ENCODE results near the gene DGKE. TPM values are rescaled to one million over a fixed set of nuclear protein-coding genes. Genes with fewer than 3 reads are reported as not detected.

The DGKE gene
- total and polyA plus RNA-seq, 2 donors (not counting 3 experiments of a cell fraction or from before 2014, with no cell fraction given) = 4.9 to 22.9 TPM

- no peak overlapping the region for H3K4me3 ChIP-seq (replicated peaks in 1 of 3; ENCODE audit: insufficient read depth in 1 of 3, low read depth in 1 of 3, low read length in 3 of 3)
- no peak overlapping the region for H2AFZ ChIP-seq (ENCODE audit: low read depth, low read length)
- H3K4me1 ChIP-seq (ENCODE audit: control insufficient read depth, extremely low read depth, insufficient read depth, low read length) = no peaks in the 10 kb centered on the region
- H3K9ac ChIP-seq (replicated peaks; ENCODE audit: extremely low read depth, insufficient read depth, low read length) = no peak overlapping the region
- FAIRE-seq (no peak), DNase-seq (ENCODE audit: low read depth, low spot score) (no peak)
- BruUV-seq (replicated peaks) = no TSS peak
- TF ChIP-seq MYC (IDR thresholded peaks at IDR 0.05; ENCODE audit: low read depth, low read length) (no peak), GATA2 (IDR thresholded peaks at IDR 0.05; ENCODE audit: insufficient read depth, insufficient read length, low read depth, low read length) (no peak), CTCF (IDR thresholded peaks at IDR 0.05; ENCODE audit: extremely low read depth in 1 of 2, insufficient read depth in 1 of 2, low read depth in 1 of 2, low read length in 2 of 2) (no peak)
- no peaks in the 10 kb centered on the region for H3K9me3 ChIP-seq (replicated peaks; ENCODE audit: control insufficient read depth, insufficient read depth, low read length)
- no peaks in the 10 kb centered on the region for H3K36me3 ChIP-seq (ENCODE audit: control insufficient read depth in 2 of 2, extremely low read depth in 1 of 2, insufficient read depth in 2 of 2, low read length in 2 of 2)
- intact Hi-C loops (cut with micrococcal nuclease) = no loop called here
- H3K27ac ChIP-seq (ENCODE audit: insufficient read depth, low read depth, low read length) = no peak overlapping the region
- ChIA-PET POLR2A (no interaction called here), CTCF (interaction anchor here (0.8 to 1.0 kb wide), 2 partner anchors 13 to 15 kb away, joined by 3 to 4 read pairs; no protein-coding TSS in a partner anchor)
- no peaks in the 10 kb centered on the region for H3K9me1 ChIP-seq (replicated peaks; ENCODE audit: control insufficient read depth, extremely low read depth, insufficient read depth, low read length)
- no peak overlapping the region for H3K4me2 ChIP-seq (ENCODE audit: insufficient read depth, low read length)
- H3K27me3 ChIP-seq (ENCODE audit: control insufficient read depth in 2 of 2, insufficient read depth in 2 of 2, low read length in 2 of 2) = no peaks in the 10 kb centered on the region
- dilution Hi-C loops (cut with MboI; ENCODE audit: extremely low pct_ligation_motif_present, low sequenced_read_pairs) = no loop called here
- H3K79me2 ChIP-seq (ENCODE audit: control insufficient read depth, insufficient read depth, low read length) = no peaks in the 10 kb centered on the region
- H4K20me1 ChIP-seq (replicated peaks; ENCODE audit: control insufficient read depth, extremely low read depth, insufficient read depth, low read length) = no peaks in the 10 kb centered on the region
These were observed 29.5 kb upstream of the DGKE start for GRCh38 chr17:56804454-56804853.

GRCh38 chr17:56806949-56807348, 27.0 kb upstream of the DGKE start:
- ChIA-PET CTCF (interaction anchor here (1.6 to 1.7 kb wide), 2 partner anchors 9 to 13 kb away, joined by 6 to 7 read pairs; no protein-coding TSS in a partner anchor), POLR2A (no interaction called here)
- intact Hi-C loops (cut with micrococcal nuclease) (no loop called here), dilution Hi-C loops (cut with MboI; ENCODE audit: extremely low pct_ligation_motif_present, low sequenced_read_pairs) (no loop called here)
- Histone ChIP-seq H3K4me1 (ENCODE audit: control insufficient read depth, extremely low read depth, insufficient read depth, low read length) (no peaks in the 10 kb centered on the region), H2AFZ (ENCODE audit: low read depth, low read length) (no peak overlapping the region), H3K4me3 (replicated peaks in 1 of 3; ENCODE audit: insufficient read depth in 1 of 3, low read depth in 1 of 3, low read length in 3 of 3) (no peak overlapping the region), H3K27ac (ENCODE audit: insufficient read depth, low read depth, low read length) (no peak overlapping the region), H4K20me1 (replicated peaks; ENCODE audit: control insufficient read depth, extremely low read depth, insufficient read depth, low read length) (no peaks in the 10 kb centered on the region), H3K79me2 (ENCODE audit: control insufficient read depth, insufficient read depth, low read length) (no peaks in the 10 kb centered on the region), H3K9me3 (replicated peaks; ENCODE audit: control insufficient read depth, insufficient read depth, low read length) (no peaks in the 10 kb centered on the region), H3K4me2 (ENCODE audit: insufficient read depth, low read length) (no peak overlapping the region), H3K27me3 (ENCODE audit: control insufficient read depth in 2 of 2, insufficient read depth in 2 of 2, low read length in 2 of 2) (no peaks in the 10 kb centered on the region), H3K9me1 (replicated peaks; ENCODE audit: control insufficient read depth, extremely low read depth, insufficient read depth, low read length) (no peaks in the 10 kb centered on the region), H3K9ac (replicated peaks; ENCODE audit: extremely low read depth, insufficient read depth, low read length) (no peak overlapping the region), H3K36me3 (ENCODE audit: control insufficient read depth in 2 of 2, extremely low read depth in 1 of 2, insufficient read depth in 2 of 2, low read length in 2 of 2) (no peaks in the 10 kb centered on the region)
- no peak for FAIRE-seq
- no TSS peak for BruUV-seq (replicated peaks)
- TF ChIP-seq POLR2A (IDR thresholded peaks at IDR 0.05; ENCODE audit: low read depth, low read length) (no peak), MAX (IDR thresholded peaks at IDR 0.05; ENCODE audit: insufficient read depth, insufficient read length) (no peak), JUN (IDR thresholded peaks at IDR 0.05; ENCODE audit: borderline replicate concordance, insufficient read depth, insufficient read length, low read depth) (no peak), EZH2 (IDR thresholded peaks at IDR 0.05; ENCODE audit: borderline replicate concordance, low read depth, low read length, severe bottlenecking) (no peak), FOS (IDR thresholded peaks at IDR 0.05; ENCODE audit: borderline replicate concordance, insufficient read depth, low read length) (no peak), GATA2 (IDR thresholded peaks at IDR 0.05; ENCODE audit: insufficient read depth, insufficient read length, low read depth, low read length) (no peak), POLR2AphosphoS5 (IDR thresholded peaks at IDR 0.05; ENCODE audit: insufficient read depth, low read depth, low read length) (no peak), MYC (IDR thresholded peaks at IDR 0.05; ENCODE audit: low read depth, low read length) (no peak), CTCF (IDR thresholded peaks at IDR 0.05; ENCODE audit: extremely low read depth in 1 of 2, insufficient read depth in 1 of 2, low read depth in 1 of 2, low read length in 2 of 2) (no peak)
- no peak for DNase-seq (ENCODE audit: low read depth, low spot score)

All from endothelial cell of umbilical vein (primary cell).